Adipocyte (in vitro differentiated cells): ENCODE data around the gene OLFML2B.

Source experiments
- DNase-seq: peaks from one replicate; pipeline ENCODE4 v3.0.0-alpha.2; 2015; ENCODE audit warnings: low read depth
- H3K27me3 ChIP-seq: replicated peaks from 2 replicates; pipeline ENCODE4 v1.7.0; 2013; ENCODE audit warnings: mild to moderate bottlenecking, low read length, moderate library complexity; ENCODE audit not compliant: control insufficient read depth, insufficient read depth
- H3K36me3 ChIP-seq: 2 replicates; pipeline ENCODE4 v1.7.0; 2013; ENCODE audit warnings: low read length, mild to moderate bottlenecking, moderate library complexity; ENCODE audit not compliant: control insufficient read depth, insufficient read depth, severe bottlenecking
- H3K4me1 ChIP-seq: 2 replicates; pipeline ENCODE4 v1.7.0; 2013; ENCODE audit warnings: mild to moderate bottlenecking, low read length, moderate library complexity; ENCODE audit not compliant: control insufficient read depth, insufficient read depth
- H3K4me3 ChIP-seq: 2 replicates; pipeline ENCODE4 v1.7.0; 2013; ENCODE audit warnings: mild to moderate bottlenecking, low read length, moderate library complexity
- H3K9ac ChIP-seq: 2 replicates; pipeline ENCODE4 v1.7.0; 2013; ENCODE audit warnings: mild to moderate bottlenecking, low read length, moderate library complexity
- H3K9me3 ChIP-seq: 2 replicates; pipeline ENCODE4 v1.7.0; 2013; ENCODE audit warnings: mild to moderate bottlenecking, low read length, moderate library complexity; ENCODE audit not compliant: control insufficient read depth

OLFML2B gene

GRCh38 chr1:162006081-162006480 is 17.6 kb downstream of the OLFML2B start:
- no peak overlapping the region for H3K9ac ChIP-seq
- DNase-seq, result no peak
- no peaks in the 10 kb centered on the region for H3K9me3 ChIP-seq

DNA sequence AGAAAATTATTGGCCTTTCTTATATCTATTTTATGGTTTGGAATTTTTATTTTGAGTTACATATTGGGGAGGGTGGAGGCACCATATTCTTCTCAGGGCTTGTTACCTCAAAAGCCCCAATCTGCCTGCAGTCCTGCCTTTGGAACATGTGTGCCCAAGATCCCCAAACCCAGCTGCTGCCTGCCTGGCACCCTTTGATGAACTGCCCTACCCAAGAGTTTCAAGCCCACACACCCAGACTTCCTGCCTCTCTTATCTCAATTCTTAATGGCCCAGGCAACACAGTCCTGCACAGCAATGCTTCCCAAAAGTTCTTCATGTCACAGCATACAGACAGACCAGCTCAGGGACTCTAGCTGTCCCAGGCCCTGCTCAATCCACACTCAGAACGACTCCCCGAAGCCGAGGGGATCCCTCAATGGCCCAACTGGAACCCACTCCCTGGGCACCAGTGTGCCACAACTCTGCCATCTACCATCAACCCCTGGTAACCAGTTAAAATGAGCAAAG is 19.2 kb downstream of the OLFML2B start:
- no peak for DNase-seq
- no peak overlapping the region for H3K9ac ChIP-seq
- H3K4me3 ChIP-seq, result no peak overlapping the region
- no peaks in the 10 kb centered on the region for H3K36me3 ChIP-seq
- peaks cover 21% of the 10 kb centered on the region for H3K4me1 ChIP-seq
- H3K27me3 ChIP-seq, result no peaks in the 10 kb centered on the region
- no peaks in the 10 kb centered on the region for H3K9me3 ChIP-seq

More at GRCh38 chr1:162006081-162006480, 17.6 kb downstream of the OLFML2B start:
- Histone ChIP-seq H3K4me3 (no peak overlapping the region), H3K36me3 (no peaks in the 10 kb centered on the region), H3K4me1 (peaks cover 21% of the 10 kb centered on the region), H3K27me3 (no peaks in the 10 kb centered on the region)

DNA sequence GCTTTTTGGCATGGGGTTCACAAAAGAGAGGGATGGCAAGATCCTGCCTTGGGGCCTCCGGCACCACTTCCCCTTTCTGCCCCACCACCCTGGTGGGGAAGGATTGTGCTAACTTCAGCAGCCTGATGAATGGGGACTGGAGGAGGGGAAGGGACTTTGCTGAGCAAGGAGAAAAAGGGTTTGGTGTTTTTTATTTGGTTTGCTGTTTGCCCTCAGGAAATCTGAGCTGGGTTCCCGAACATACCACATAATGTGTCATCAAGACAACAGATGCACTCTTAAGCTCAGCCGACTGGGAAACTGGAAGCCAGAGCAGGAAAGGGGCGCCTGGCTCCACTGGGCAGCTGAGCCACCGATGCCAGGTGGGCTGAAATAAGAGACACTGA is 19.8 kb downstream of the OLFML2B start:
- peaks cover 21% of the 10 kb centered on the region for H3K4me1 ChIP-seq
- H3K36me3 ChIP-seq, result no peaks in the 10 kb centered on the region
- H3K9ac ChIP-seq, result peak overlapping the region; percentile 48
- H3K9me3 ChIP-seq, result no peaks in the 10 kb centered on the region
- H3K4me3 ChIP-seq, result peak overlapping the region; percentile 49
- DNase-seq, result peak; percentile 88
- H3K27me3 ChIP-seq, result no peaks in the 10 kb centered on the region

DNA sequence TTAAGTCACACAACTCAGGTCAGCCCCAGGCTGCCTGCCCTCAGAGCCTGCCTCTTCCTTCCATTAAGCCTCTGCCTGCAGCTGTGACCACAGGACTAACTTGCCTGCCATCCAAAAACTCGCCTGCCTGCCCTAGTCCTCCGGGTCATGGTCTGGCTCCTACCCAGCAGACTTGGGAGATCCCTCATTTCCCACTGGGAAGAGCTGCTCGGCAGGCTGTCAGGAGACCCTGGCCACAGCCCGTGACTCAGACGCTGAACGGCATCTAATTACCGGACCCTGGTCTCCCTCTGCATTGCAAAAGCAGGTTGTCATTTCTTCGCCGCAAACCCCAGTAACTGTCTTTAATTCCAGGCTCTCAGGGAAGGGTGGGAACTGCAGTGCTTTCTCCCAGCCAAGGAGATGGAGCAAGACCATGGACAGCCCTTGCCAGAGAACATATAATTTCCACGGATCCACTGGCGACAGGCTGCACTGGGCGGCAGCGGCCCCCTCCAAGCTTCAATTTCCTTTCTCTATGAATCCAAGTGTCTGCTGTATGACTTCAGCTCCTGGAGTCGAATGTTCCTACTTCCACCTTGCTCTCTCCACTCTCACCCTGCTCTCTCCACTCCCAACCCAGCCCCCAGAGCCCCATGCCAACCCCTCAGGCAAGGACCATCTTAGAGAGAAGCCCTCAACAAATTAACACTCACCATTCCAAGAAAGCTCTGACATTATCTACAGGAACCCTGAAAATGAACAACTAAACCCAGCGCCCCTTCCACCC is 20.4 kb downstream of the OLFML2B start:
- Histone ChIP-seq H3K4me1 (peaks cover 21% of the 10 kb centered on the region), H3K9ac (peak overlapping the region; percentile 48), H3K27me3 (no peaks in the 10 kb centered on the region), H3K36me3 (no peaks in the 10 kb centered on the region), H3K9me3 (no peaks in the 10 kb centered on the region), H3K4me3 (peak overlapping the region; percentile 49)
- DNase-seq, result peak; percentile 94

- peaks cover 21% of the 10 kb centered on the region for H3K4me1 ChIP-seq
- no peak overlapping the region for H3K9ac ChIP-seq
- H3K4me3 ChIP-seq, result no peak overlapping the region
- peaks cover 7% of the 10 kb centered on the region for H3K36me3 ChIP-seq
- no peaks in the 10 kb centered on the region for H3K27me3 ChIP-seq
- DNase-seq, result no peak
- H3K9me3 ChIP-seq, result no peaks in the 10 kb centered on the region
These were observed 23.6 kb downstream of the OLFML2B start for GRCh38 chr1:162000053-162000420.

DNA sequence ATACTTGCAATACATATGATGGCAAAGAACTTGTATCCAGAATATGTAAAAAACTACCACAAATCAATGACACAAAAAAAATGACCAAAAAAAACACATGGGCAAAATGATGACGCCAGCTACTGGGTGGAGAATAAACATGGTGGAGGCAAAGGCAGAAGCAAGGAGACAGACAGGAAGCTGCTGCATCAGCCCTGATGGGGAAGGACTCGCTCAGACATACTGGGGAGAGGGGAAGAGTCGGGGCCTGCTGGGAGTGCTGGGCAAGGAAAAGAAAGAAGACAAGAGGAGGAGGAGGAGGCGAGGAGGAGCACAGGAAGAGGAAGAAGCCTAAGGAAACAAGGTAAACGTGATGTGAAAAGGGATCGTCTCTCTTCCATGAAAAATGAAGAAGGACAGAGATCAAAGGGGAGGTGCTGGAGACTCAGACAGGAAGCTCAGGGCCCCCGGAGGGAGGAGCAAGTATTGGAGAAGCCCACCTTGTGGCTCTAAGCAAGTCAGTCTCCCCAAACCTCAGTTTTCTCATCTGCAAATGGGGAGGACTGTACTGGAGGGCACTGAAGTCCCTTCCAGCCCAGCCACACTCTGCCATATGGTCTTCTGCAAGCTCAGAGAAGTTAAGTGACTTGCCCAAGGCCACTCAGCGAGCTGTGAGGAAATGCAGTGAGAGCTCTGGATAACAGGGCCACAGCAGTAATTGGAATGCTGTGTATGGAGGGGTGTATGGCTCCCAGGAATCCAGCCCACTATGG is 24.2 kb downstream of the OLFML2B start:
- H3K36me3 ChIP-seq, result peaks cover 7% of the 10 kb centered on the region
- H3K9me3 ChIP-seq, result no peaks in the 10 kb centered on the region
- H3K27me3 ChIP-seq, result no peaks in the 10 kb centered on the region
- no peak overlapping the region for H3K4me3 ChIP-seq
- H3K9ac ChIP-seq, result no peak overlapping the region
- no peak for DNase-seq
- H3K4me1 ChIP-seq, result peaks cover 24% of the 10 kb centered on the region

GRCh38 chr1:161998811-161999210 is 24.9 kb downstream of the OLFML2B start:
- H3K9me3 ChIP-seq, result no peaks in the 10 kb centered on the region
- H3K27me3 ChIP-seq, result no peaks in the 10 kb centered on the region
- peaks cover 7% of the 10 kb centered on the region for H3K36me3 ChIP-seq
- no peak overlapping the region for H3K9ac ChIP-seq
- no peak for DNase-seq
- no peak overlapping the region for H3K4me3 ChIP-seq
- H3K4me1 ChIP-seq, result peaks cover 20% of the 10 kb centered on the region

- Histone ChIP-seq H3K27me3 (no peaks in the 10 kb centered on the region), H3K4me3 (no peak overlapping the region), H3K9ac (no peak overlapping the region), H3K9me3 (no peaks in the 10 kb centered on the region), H3K36me3 (peaks cover 12% of the 10 kb centered on the region), H3K4me1 (peaks cover 8% of the 10 kb centered on the region)
- no peak for DNase-seq
These were observed 26.5 kb downstream of the OLFML2B start for GRCh38 chr1:161997152-161997551.

DNA sequence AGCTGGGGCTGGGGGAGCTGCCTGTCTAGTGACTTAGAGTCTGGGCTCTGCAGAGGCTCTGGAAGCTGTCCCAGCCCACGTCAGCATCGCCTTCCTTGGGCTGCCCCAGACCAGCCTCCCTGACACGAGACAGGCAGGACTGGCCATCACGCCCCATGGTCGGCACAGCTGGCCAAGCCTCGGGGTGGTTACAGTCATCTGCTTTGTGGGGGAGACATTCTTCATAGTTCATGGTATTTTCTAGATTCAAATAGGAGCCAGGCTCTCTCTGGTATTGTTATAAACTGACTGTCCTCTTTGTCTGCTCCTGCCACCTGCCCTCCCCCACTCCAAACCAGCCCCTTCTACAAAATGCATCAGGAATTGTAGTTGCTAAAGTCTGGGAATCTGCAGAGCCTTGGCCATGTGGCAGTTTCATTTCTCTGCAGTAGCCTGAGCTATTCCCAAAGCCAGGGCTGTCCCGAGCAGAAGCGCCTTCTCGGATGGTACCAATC is 29.4 kb downstream of the OLFML2B start:
- Histone ChIP-seq H3K4me3 (peak overlapping the region; percentile 5), H3K9ac (no peak overlapping the region), H3K27me3 (no peaks in the 10 kb centered on the region), H3K36me3 (peaks cover 12% of the 10 kb centered on the region), H3K4me1 (peaks cover 8% of the 10 kb centered on the region), H3K9me3 (no peaks in the 10 kb centered on the region)
- DNase-seq, result peak; percentile 65

DNA sequence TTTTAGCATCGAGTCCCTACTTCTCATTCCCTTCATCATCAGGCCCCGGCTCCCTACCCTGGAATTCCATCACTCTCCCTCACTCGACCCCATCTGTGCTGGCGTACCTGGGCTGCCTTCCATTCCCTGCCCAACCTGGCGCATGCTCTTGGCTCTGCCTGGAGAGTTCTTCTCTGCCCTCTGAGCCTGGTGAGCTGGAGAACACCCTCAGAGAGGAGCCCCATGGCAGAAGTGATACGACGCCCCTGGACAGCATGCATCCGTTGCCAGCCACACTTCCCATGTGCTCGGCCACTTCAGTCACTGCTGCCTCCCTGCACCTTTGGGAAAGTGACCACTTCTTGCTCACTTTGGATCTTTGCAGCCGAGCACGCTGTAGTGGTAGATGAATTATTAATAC is 30.1 kb downstream of the OLFML2B start:
- Histone ChIP-seq H3K4me1 (peaks cover 8% of the 10 kb centered on the region), H3K36me3 (peaks cover 12% of the 10 kb centered on the region), H3K27me3 (no peaks in the 10 kb centered on the region), H3K9me3 (no peaks in the 10 kb centered on the region), H3K9ac (no peak overlapping the region), H3K4me3 (no peak overlapping the region)
- DNase-seq, result no peak

DNA sequence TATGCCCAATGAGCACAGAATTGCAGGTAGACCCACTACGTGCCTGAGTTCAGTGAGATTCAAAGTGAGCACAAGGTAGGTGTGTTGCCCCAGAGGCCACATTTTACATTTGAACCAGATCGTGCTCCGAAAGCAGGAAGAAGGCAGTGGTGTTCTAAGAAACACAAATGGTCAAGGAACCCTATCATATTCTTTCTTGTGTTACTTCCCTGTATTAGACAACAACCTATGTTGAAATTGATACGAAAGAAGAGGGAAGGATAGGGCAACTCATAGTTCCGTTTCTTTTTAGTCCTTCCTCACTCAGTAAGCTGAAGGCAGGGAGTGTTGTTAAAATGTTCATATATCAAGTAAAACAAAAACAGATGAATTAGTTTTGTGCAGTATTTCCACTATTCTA is 33.9 kb downstream of the OLFML2B start:
- H3K4me3 ChIP-seq, result no peak overlapping the region
- peaks cover 6% of the 10 kb centered on the region for H3K4me1 ChIP-seq
- peaks cover 5% of the 10 kb centered on the region for H3K36me3 ChIP-seq
- peaks cover 7% of the 10 kb centered on the region for H3K9me3 ChIP-seq
- DNase-seq, result no peak
- no peaks in the 10 kb centered on the region for H3K27me3 ChIP-seq
- H3K9ac ChIP-seq, result no peak overlapping the region
